NCI-H146 (cell line): Measurements from ENCODE around the gene STXBP6.

Experiments used
- DNase-seq: peaks from one replicate; lab custom pipeline; 2025; lab: John Stamatoyannopoulos, UW

The STXBP6 gene

GRCh38 chr14:25052385-25052784, 2.4 kb upstream of the STXBP6 start:
- no peak for DNase-seq

DNA sequence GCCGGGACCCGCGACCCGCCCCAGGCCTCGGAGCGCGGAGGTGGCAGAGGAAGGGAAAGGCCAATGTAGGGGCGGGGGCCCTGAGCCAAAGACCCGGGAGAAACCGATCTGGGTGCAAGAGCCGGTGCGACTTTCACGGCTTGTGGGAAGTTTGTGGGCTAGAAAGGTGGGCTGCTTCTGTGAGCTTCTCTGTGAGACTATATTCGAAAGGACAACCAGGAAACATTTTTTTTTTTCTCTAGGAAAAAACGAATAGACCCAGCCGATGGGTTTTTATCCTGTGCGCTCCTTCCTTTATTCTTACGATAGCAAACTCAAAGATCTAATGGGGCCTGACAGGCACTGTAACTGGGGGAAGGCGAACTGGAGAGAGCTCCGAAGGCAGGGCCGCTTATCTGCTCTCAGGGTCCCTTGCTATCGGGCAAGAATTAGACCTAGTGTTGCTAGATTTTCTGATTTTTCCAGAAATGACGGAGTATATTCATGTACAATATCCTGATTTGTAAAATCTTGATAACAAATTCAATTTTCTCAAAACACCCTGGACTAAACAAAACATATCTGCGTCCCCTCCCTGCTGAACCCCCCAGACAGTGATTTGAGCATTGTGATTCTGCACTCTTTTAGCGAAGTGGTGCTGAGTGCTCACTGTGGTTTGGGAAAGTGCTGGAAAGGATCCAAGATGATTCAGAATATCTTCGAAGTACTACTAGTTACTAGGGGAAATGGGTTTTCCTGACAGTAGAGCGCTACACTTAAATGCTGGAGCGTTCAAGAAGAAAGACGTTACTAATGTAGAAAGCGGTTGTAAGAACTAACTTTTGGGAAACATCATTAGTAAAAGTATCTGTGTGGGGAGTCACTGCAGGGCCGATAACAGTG, 563 bp upstream of the STXBP6 start:
- DNase-seq: no peak

GRCh38 chr14:25049093-25049567, 817 bp downstream of the STXBP6 start:
- DNase-seq: no peak

GRCh38 chr14:25048170-25049016, 1.6 kb downstream of the STXBP6 start:
- DNase-seq: no peak

GRCh38 chr14:25046301-25046943, 3.5 kb downstream of the STXBP6 start:
- no peak for DNase-seq

DNA sequence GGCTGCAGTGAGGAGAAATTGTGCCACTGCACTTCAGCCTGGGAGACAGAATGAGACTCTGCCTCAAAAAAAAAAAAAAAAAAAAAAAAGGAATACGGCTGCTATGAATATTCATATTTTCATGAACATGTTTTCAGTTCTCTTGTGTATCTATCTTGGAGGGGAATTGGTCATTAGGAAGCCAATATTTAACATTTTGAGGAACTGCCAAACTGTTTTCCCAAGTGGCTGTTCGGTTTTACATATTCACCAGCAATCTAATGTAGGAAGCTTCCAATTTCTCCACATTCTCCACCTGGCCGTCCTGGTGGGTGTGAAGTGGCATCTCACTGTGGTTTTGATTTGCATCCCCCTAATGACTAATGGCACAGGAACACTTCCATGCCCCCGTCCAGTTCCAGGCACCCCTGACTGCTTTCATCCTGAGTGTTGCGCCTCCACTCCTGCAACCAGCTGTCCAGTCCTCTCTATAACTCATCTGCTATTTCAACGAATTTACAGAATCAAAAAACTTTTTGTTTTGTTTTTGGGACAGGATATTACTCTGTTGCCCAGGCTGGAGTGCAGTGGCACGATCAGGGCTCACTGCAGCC, 5.7 kb downstream of the STXBP6 start:
- no peak for DNase-seq

DNA sequence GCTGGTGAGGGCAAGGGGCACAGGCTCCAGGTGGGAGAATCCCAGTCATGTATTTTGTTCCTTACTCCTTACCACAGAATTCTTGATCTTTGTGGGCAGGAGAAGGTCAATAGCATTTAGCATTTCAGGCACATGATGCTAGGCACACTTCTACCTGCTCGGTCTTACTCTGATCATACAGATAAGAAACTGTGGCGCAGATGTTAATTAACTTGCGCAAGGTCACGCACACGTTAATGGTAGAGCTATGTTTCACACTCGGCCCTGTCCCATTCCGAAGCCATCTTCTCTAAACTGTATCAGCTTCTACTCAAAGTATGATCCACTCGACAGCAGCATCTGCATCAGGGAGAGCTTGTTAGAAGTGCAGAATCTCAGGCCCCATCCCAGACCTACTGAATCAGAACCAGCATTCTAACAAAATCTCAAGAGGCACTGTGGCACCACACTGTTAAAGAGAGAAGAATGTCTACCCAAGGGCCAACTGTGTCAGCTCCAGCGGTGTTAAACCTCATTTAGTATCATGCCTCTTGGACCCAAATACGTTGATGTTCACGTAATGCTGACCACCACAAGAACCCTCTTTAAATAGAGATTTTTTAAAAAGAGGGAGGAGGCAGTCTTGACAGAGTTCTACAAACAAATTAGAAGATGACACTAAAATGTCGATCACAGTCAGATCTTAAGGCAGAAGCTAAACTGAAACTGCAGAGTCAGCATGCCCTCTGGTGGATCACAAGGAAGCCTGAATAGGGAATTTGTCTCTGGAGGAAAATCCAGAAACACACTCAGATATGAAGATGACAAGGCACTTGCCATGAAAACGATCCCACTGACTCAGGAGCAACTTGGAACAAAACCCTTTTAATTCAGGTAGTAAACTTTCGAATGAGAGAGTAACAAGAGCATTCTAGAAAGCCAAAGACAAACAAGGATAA, 7.3 kb downstream of the STXBP6 start:
- peak; percentile 4 for DNase-seq

- DNase-seq: peak; percentile 21
Observed at GRCh38 chr14:25041898-25042297, 8.0 kb downstream of the STXBP6 start.

DNA sequence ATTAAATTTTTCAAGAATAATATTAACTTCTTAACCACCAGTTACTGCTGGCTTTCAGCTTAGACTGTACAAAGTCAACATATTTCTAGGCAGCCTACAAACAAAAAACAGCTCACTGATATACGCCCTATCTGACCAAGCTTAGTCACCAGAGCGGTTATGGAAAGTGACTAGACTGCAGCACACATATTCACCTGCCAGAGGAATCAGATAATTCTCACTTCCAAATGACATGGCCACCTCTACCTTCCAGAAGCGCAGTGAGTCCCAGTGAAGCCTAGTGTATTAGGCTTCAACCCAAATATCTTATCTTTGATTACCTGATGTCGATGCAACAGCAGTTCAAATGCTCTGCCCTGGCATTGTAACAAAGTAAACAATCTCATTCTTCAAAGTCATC, 8.5 kb downstream of the STXBP6 start:
- peak; percentile 21 for DNase-seq

DNA sequence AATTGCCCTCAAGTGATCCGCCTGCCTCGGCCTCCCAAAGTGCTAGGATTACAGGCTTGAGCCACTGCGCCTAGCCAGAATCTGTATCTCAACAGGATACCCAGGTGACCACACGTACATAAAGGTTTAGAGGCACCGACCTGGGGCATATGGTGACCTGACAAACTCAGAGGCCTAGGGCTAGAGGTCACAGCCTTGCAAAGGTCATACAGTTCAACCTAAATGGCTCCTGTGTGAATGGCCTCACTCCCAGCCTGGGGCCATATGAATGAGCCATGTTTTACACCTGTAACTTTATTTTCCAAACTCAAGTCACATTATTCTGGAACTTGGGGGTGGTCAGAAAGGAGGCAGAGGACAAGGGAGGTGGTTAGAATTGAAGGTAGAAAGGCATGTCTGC, 10.0 kb downstream of the STXBP6 start:
- DNase-seq: no peak

DNA sequence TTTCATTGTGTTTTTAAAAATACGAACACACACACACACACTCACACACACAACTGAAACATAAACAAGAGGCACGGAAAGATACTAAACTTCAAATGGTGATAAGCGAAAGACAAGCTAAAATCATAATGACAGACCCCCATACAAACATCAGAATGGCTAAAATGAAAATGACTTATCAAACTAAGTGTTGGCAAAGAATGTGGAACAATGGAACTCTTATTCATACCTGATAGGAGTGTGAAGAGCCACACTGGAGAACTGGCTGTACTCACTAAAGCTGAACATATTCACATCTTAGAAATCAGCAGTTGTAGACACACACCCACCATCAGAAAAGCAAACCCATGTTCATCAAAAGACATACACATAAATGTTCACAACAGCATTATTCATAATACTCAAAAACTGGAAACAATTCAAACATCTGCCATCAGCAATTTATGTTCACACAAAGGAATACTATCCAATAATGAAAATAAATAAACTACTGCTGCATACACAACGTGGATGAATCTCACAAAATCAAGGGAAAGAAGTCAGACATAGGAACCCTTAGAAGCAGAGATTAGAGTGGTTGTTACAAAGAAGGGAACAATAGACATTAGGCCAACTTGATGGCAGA, 11.8 kb downstream of the STXBP6 start:
- DNase-seq: no peak

DNA sequence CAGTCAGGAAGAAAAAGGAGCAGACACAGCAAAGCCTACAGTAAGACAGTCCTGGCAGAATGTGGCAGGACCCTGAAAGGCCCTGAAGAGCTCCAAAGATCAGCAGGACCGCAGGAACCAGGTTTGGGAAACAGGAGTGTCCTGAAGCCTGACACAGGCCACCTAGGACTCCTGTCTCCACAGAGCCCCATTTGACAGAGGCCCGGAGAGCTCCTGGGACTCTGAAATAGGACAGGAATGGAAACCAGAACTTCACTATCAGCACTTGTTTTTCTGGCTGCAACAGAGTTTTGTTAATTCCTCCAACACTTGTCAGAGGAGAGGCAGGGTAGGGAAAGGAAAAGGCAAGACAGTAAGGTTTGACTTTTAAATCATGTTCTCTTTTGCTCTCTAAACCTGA, 12.9 kb downstream of the STXBP6 start:
- no peak for DNase-seq

DNA sequence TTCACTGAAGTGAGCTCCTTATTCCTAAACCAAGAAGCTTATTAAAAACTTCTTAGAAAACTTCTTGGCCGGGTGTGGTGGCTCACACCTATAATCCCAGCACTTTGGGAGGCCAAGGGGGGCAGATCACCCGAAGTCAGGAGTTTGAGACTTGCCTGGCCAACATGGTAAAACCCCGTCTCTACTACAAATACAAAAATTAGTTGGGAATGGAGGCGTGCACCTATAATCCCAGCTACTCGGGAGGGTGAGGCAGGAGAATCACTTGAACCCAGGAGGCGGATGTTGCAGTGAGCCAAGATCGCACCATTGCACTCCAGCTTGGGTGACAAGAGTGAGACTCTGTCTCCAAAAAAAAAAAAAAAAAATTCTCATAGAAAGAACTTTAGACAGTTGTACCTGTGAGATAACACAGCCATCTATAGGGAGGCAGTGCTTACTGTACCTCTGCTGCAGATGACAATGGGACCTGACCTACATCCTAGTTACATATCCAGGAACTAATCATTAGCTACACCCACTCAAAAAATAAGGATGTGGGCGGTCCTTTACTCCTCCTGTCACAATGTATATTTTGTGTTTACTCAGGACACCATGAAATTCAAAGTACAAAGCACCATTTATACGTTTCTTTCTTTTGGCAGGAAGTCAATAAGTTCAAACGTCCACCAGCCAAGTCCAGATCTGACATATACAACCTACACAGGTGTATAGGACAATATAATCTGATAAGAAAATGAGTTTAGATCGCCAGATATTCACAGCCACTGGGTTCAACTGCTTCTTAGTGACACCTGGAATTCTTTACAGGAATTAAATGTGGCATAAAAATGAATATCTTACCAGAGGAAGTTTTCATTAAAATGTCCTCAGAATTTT, 14.9 kb downstream of the STXBP6 start:
- DNase-seq: no peak

- no peak for DNase-seq
Observed at GRCh38 chr14:25033358-25033757, 16.6 kb downstream of the STXBP6 start.

DNA sequence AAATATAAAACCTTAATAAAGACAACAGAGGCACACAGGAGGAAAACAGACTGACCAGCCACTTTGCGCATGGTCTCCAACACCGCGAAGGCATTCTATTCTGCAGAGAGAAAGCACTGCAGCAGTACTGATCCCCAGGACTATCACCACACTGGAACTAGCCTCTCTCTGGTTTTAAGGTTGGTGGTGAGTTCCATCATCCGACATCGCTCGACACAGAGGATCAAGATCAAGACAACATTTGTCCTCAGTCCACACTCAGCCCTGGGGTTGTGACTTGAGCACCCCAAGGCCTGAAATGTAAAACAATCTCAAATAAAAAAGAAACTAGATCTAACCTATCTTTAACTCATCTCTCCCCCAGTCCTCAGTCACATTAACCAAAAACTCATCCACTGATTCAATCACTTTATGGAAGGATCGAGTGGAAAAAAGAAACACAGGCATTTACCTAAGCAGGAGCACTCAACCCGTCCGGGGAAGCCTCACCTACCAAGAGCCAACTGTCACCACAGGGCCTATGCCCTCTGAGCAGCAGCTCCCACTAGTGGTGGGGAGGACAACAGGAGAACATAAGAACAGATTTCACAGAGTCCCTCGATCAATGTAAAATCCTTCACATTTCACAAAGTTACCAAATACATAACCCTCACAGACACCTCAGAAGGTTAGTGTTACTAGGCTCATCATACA, 17.7 kb downstream of the STXBP6 start:
- peak; percentile 1 for DNase-seq

DNA sequence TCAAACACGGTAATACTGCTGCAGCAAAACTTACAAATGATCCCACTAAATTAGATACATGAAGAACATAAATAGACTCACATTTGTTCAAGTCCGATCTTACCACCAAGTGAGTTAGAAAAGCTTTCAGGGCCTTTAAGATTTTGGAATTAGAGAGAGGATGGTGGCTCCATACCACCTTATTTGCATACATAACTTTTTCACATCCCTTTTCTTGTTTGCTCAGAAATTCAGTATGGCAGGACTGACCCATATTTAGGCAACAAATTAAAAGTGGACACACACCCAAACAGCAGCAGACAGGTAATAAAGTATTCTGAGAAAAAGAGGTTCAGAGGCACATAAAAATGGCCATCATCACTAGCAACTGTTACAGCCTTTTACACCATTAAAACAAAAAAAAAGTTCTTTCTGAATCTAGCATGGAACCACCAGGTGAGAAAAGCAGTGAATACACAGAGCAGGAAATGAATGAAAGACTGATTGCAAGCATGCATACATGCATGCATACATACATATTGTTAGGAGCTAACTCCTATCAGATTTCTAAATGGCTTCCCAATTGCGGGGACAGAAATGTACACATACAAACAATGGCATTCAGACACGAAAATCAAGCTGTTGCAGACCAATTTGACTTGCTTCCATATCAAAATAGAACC, 23.3 kb downstream of the STXBP6 start:
- no peak for DNase-seq

DNA sequence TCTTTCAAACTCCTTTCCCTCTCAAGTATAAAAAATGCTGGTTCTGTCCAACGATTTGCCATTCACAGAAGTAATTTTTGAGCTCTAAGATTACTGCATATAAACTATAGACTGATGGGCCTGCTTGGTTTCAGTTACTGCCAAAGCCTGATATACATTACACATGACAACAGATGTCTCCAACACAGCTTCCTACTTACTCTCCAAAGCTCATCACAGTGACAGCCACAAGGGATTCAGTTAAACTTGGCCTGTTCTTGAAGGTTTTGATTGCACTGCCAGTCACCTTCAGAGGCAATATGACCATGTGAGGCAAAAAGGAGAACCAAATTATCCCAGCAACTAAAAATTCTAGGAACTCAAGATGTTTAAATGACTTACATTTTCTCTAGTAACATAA, 30.1 kb downstream of the STXBP6 start:
- no peak for DNase-seq

DNA sequence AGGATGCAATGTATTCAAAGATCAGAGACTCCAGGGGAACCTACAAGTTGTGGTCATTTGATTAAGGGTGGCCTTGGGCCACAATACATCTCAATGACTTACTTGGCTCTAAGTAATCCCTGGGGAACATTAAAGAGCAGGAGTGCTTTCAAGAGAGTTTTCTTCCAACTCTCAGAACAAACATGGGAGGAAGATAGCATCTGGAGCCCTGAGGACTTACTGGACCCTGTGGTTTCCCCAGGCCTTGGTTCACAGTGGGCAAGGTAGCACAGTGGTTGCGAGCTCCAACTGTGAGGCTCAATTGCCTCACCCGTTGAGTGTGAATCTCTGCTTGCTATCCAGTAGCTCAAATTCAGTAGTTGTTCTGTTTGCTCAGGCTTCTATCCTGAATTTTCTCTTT, 32.4 kb downstream of the STXBP6 start:
- DNase-seq: no peak
